ENCODE results near the gene UNC5CL.

UNC5CL gene

DNA sequence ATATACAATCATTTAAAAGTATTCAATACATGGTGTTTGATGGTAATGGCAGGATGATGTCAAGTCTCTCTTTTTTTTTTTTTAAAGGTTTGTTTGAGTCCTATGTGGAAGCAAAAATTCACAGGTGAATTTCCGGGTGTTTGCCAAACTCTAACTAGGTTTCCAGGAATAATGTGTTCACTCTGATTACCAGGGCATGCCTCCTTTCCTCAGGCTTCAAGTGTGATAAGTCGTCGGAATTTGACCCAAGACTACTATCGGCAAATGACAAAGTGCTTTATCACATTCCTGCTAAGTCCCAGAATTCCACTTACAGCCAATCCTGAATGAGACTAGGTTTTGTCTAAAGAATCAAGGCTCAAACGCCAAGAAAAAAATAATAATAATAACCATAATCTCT, 25.8 kb upstream of the UNC5CL start:
- DNase-seq (ENCODE audit: low read depth, low spot score), result no peak

GRCh38 chr6:41063884-41064285, 24.9 kb upstream of the UNC5CL start:
- no peak for DNase-seq (ENCODE audit: low read depth, low spot score)

GRCh38 chr6:41062056-41062455, 23.0 kb upstream of the UNC5CL start:
- DNase-seq (ENCODE audit: low read depth, low spot score), result no peak

DNA sequence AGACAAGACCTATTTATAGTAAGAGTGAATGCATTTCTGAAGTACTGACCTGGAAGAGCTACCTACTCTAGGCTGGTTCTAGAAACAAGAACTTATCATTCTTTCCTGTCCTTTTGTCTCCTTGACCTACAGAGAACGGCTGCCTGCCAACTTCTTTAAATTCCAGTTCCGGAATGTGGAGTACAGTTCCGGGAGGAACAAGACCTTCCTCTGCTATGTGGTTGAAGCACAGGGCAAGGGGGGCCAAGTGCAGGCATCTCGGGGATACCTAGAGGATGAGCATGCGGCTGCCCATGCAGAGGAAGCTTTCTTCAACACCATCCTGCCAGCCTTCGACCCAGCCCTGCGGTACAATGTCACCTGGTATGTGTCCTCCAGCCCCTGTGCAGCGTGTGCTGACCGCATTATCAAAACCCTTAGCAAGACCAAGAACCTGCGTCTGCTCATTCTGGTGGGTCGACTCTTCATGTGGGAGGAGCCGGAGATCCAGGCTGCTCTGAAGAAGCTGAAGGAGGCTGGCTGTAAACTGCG, 22.2 kb upstream of the UNC5CL start:
- no peak for DNase-seq (ENCODE audit: low read depth, low spot score)

DNA sequence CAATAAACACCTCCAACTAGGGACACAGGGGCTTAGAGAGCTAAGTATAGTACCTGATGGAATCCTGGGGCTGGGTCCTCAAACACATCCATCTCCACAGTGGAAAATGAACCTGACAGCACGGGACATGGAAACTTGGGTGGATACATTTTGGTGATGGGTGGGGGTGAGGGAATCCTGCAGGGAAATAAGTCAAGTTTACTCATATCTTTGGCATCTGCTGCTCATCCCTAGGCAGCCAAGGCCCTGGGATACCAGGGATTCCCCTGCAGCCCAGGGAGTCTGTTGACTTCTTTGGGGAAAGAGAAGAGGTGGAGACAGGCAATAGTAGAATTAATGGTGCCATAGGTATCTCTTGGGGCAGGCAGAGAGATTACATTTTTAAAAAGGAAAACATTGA, 20.5 kb upstream of the UNC5CL start:
- no peak for DNase-seq (ENCODE audit: low read depth, low spot score)

DNA sequence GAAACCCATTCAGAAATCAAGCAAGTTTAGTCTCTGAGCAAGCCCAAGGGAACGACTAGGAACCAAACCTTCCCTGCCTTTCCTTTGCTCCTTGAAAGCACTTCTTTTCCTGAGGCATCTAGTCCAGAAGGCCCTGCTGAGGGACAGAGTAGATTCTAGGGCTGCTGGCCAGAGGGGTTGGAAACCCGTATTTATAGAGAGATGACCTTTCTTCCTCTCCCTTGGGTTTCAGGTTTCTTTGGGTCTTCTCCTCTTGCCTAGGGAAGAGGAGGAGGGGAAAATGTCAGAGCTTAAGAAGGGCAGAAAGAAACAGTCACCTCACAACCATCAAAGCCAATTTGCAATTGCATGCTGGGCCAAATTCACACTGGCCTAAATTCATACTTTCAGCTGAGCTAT, 19.8 kb upstream of the UNC5CL start:
- DNase-seq (ENCODE audit: low read depth, low spot score), result no peak

- DNase-seq (ENCODE audit: low read depth, low spot score), result no peak
Observed at GRCh38 chr6:41056768-41057490, 17.9 kb upstream of the UNC5CL start.

GRCh38 chr6:41055149-41055548, 16.1 kb upstream of the UNC5CL start:
- no peak for DNase-seq (ENCODE audit: low read depth, low spot score)

DNA sequence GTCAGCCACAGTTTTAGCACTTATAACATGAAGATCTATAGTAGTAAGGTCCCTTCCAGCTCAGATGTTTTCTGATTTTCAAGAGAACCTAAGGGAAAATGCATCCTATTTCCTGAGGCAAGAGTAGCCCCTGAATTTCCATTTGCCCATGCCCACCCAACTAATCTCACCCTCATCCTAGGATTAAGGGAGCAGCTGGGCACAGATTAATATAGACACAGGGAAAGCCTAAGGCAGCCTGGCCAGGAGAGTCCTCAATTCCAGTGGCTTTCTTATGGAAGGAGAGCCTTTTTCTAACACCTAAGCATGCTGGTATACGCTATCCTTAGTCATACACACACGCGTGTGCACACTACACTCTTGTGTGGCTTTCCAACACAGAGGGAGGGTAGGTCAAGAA, 15.5 kb upstream of the UNC5CL start:
- no peak for DNase-seq (ENCODE audit: low read depth, low spot score)

DNA sequence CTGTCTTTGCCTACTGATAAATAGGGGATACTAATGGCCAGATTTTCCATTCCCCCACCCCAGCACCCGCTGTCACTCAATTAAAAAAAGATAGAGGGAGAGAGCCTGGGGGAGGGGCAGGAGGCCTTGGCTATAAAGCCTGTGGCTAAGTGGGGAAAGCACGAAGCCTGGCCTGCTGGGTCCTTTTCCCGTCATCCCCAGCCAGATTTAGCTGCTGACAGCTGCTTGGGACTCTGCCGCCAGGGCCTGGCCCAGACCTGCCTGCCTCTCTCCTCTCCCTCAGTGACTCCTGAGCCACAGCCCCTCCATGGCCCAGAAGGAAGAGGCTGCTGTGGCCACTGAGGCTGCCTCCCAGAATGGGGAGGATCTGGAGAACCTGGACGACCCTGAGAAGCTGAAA, 14.0 kb upstream of the UNC5CL start, which contains the start of gene APOBEC2:
TSS of gene APOBEC2 (plus strand) at position 162 of the 400 bp plus-strand sequence. CDS start at position 308, 146 bp downstream.
- no peak for DNase-seq (ENCODE audit: low read depth, low spot score)

DNA sequence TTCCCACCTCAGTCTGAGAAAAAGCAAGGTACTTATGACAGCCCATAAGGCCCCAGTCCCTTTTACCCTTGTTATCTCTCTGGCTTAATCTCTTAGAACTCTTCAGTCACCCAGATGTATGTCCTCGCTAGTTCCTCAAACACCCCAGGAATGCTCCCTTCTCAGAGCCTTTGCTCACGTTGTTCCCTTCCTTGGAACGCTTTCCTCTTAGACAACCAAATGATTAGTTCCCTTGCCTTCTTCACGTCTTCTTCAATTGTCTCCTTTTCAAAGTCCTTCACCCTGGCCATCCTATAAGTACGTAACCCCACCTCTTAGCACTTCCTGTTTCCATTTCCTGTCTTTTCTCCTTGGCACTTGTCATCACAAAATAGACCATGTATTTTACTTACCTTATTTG, 12.9 kb upstream of the UNC5CL start:
- no peak for DNase-seq (ENCODE audit: low read depth, low spot score)

- no peak for DNase-seq (ENCODE audit: low read depth, low spot score)
Observed at GRCh38 chr6:41050536-41050935, 11.5 kb upstream of the UNC5CL start.

DNA sequence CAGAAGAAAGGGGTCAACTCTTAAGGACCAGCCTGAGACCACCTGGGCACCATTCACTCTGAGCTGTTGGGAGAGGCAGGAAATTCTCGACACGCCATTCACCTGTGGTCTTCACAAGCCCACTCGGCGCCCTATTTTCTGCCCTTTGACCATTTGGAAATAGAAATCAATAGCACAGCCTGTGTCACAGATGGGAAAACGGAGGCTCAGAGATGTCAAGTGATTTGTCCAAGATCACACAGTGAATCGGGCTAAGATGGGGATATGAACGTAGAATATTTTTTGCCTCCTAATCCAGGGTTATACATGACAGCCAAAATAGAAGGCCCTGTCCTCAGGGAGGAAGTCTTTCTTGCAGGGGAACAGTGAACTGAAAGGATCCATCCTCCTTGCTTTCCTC, 10.9 kb upstream of the UNC5CL start:
- DNase-seq (ENCODE audit: low read depth, low spot score), result no peak

DNA sequence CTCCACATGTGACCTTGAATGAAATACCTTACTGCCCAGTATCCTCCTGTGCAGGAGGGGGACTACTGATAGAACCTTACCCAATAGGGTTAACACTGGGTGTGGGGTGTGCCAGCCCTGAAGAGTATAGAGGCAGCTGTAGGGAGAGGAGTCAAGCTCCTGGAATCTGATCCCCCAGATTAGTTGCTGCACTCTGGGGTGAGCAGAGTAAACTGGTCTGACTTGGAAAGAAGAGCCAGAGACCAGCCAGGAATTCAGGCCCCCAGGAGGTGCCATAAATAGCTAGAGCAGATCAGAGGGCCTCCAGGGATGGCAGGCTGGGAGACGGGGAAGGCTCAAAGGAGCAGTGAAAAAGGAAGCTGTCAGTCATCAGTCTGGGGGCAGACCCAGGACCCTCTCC, 10.5 kb upstream of the UNC5CL start:
- DNase-seq (ENCODE audit: low read depth, low spot score), result no peak

DNA sequence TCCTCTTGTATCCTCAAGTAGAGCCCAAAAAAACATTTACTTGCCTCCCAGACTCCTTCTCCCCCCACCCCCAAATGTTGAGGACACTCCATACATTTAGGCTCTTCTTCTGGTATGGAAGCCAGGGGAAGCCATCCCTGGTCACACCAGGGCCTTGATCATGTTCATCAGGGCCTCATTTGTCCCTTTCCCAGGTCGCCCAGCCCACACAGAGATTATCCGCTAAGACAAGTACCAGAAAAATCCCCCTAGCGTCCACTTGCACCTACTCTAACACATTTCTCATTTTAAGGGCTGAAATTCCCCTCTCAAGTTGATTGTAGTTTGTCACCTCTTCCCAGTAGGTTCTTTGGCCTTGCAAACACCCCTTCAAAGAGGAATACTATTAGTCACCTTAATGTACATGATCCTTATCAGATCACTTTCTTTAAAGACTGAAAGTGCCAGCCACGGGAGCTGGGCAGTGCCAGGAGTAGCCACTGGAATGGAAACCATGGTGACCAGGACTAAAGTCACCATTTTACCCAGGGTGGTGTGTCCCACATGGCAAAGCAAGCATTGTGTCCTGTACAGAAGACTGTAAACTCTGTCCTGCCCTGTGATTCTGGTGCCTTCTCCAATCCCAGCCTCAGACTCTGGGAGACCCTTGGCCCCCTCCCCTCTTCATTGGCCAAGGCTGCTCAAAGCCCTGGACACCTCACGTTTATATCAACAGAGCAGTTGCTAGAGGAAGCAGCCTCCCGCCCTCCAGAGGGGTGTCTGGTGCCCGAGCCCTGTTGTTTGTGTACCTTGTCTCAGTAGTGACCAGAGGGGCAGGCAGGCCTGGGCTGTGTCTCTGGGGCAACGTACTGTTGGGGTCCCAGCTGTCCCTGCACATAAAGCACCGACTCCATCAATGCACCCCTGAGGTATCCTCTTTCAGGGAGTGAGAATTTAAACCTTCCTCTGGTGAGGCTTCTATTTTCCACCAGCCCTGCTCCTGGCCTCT, 9.0 kb upstream of the UNC5CL start:
- no peak for DNase-seq (ENCODE audit: low read depth, low spot score)

- no peak for DNase-seq (ENCODE audit: low read depth, low spot score)
Observed at GRCh38 chr6:41047306-41047705, 8.3 kb upstream of the UNC5CL start.

DNA sequence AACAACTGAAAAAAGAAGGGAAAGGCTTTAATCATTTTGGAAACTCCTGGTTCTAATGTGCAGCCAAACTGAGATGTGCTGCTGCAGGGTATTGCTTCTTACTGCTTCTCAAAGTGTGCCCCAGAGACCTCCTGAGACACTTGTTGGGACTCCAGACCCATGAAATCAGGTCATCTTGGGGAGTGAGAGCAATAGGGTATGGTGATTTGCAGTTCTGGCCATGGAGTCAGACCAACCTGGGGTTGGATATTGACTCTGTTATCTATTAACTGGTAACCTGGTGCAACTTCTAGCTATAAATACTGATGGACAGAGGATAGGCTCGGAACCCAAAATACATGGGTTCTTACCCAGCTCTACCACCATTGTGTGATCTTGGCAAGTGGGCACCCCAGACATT, 7.1 kb upstream of the UNC5CL start:
- no peak for DNase-seq (ENCODE audit: low read depth, low spot score)

GRCh38 chr6:41045664-41046063, 6.6 kb upstream of the UNC5CL start:
- no peak for DNase-seq (ENCODE audit: low read depth, low spot score)

- no peak for DNase-seq (ENCODE audit: low read depth, low spot score)
Observed at GRCh38 chr6:41043151-41043550, 4.1 kb upstream of the UNC5CL start.

DNA sequence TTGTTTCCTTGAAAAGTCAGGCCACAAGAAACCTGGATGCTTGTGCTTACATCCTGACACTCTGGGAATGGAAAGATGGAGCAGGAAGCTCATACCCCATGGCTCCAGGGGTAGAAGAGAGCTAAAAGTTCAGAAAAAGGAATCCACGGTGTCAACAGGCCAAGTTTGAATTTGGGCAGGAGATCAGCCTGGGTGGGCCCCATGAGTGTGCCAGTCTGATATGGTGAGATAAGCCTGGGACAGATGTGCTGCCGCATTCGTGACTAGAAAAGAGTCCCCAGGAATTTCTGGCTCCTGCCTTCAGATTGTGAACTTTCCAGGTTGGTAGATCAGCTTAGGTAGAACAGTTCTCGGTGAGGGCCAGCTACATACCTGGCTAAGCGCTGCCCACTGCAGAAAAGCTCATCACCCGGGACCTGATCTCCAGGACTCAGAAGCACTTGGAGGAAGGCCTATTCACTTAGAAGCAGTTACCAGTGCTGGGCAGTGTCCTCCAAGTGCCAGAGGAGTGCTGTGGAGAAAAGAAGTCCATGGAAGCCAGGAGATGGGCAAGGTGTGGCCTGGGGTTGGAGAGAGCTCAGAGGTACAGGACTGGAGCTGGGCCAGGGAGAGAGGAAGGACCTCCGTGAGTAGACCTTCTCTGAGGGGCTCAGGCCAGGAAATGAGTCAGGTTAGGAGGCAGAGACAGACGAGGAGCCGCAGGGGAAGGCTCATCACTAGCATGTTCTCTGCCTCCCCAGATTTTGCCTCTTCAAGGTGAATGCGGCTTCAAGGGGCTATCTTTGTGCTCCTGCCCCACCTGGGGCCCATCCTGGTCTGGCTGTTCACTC, 3.4 kb upstream of the UNC5CL start, which contains the start of gene TSPO2:
TSS of gene TSPO2 (plus strand) at position 242 of the 830 bp plus-strand sequence. CDS start at position 761, 519 bp downstream.
- DNase-seq (ENCODE audit: low read depth, low spot score), result no peak

GRCh38 chr6:41040940-41041536, 2.0 kb upstream of the UNC5CL start:
- DNase-seq (ENCODE audit: low read depth, low spot score), result no peak
